Measurements from ENCODE around the gene SKAP1. TPM values are rescaled to one million over a fixed set of nuclear protein-coding genes. Genes with fewer than 3 reads are reported as not detected.
"Not testable (repeated sequence)": the region's sequence is repeated elsewhere in the genome, so short reads cannot be mapped to it uniquely, and the experiment has no call there.

The SKAP1 gene
- total RNA-seq, 5 donors from 2014 or later (not counting 1 experiment from before 2014, with no cell fraction given): 71.5 to 142 (median 80.4) TPM

- H3K9me3 ChIP-seq: no peaks in the 10 kb centered on the region
- WGBS (ENCODE audit: insufficient coverage): 100% methylated on average over 1 of the region's 3 CpGs
- Mint-ChIP-seq H3K4me3 (no peak overlapping the region), H3K9me3 (no peaks in the 10 kb centered on the region), H3K27me3 (no peaks in the 10 kb centered on the region), H3K4me1 (peaks cover 3 to 9% (median 4%) of the 10 kb centered on the region in 3 donors), H3K27ac (peak overlapping the region in 1 of 2 donors; percentile 28), H3K36me3 (peaks cover 61% of the 10 kb centered on the region)
- no peak overlapping the region for H3K4me3 ChIP-seq (ENCODE audit: control insufficient read depth in 1 of 2, extremely low read depth in 1 of 2, low read length in 1 of 2)
- H3K36me3 ChIP-seq (ENCODE audit: control insufficient read depth in 2 of 2, extremely low read depth in 1 of 2, insufficient read depth in 1 of 2, low read length in 1 of 2): peaks cover 12 to 69% of the 10 kb centered on the region in 2 donors
- no peak for ATAC-seq (replicated peaks in 1 of 4)
- no peaks in the 10 kb centered on the region for H3K4me1 ChIP-seq (ENCODE audit: control insufficient read depth in 1 of 2, extremely low read depth in 1 of 2, insufficient read depth in 2 of 2, low read length in 2 of 2)
- no peak overlapping the region for H3K27ac ChIP-seq (ENCODE audit: low read length)
- POLR2A ChIA-PET: no interaction called here
- CTCF ChIA-PET: no interaction called here
- DNase-seq: no peak
- H3K27me3 ChIP-seq (replicated peaks in 1 of 2; ENCODE audit: control insufficient read depth in 2 of 2, extremely low read depth in 1 of 2, insufficient read depth in 2 of 2, low read length in 1 of 2): no peaks in the 10 kb centered on the region
Measured at GRCh38 chr17:48187872-48188608, 242.0 kb downstream of the SKAP1 start.

GRCh38 chr17:48186317-48186716, 243.7 kb downstream of the SKAP1 start:
- H3K4me1 ChIP-seq (ENCODE audit: control insufficient read depth in 1 of 2, extremely low read depth in 1 of 2, insufficient read depth in 2 of 2, low read length in 2 of 2); ATAC-seq (replicated peaks in 1 of 4); H3K27ac Mint-ChIP-seq; DNase-seq; CTCF ChIA-PET; H3K4me3 ChIP-seq (ENCODE audit: control insufficient read depth in 1 of 2, extremely low read depth in 1 of 2, low read length in 1 of 2); H3K27ac ChIP-seq (ENCODE audit: low read length); H3K27me3 ChIP-seq (replicated peaks in 1 of 2; ENCODE audit: control insufficient read depth in 2 of 2, extremely low read depth in 1 of 2, insufficient read depth in 2 of 2, low read length in 1 of 2); H3K27me3 Mint-ChIP-seq; H3K9me3 Mint-ChIP-seq; H3K9me3 ChIP-seq; H3K4me3 Mint-ChIP-seq: not testable (repeated sequence)
- peaks cover 55% of the 10 kb centered on the region for H3K36me3 Mint-ChIP-seq
- H3K4me1 Mint-ChIP-seq: peaks cover 0 to 13% (median 0%) of the 10 kb centered on the region in 3 donors
- H3K36me3 ChIP-seq (ENCODE audit: control insufficient read depth in 2 of 2, extremely low read depth in 1 of 2, insufficient read depth in 1 of 2, low read length in 1 of 2): peaks cover 18 to 77% of the 10 kb centered on the region in 2 donors
- WGBS (ENCODE audit: insufficient coverage): no CpG with 5 or more reads among the region's 5 CpGs
- POLR2A ChIA-PET: interaction anchor here in 1 of 2 donors (0.5 kb wide), 1 partner anchor 71 kb away, joined by 3 read pairs; no protein-coding TSS in a partner anchor

- H3K36me3 ChIP-seq (ENCODE audit: control insufficient read depth in 2 of 2, extremely low read depth in 1 of 2, insufficient read depth in 1 of 2, low read length in 1 of 2): peaks cover 16 to 89% of the 10 kb centered on the region in 2 donors
- H3K4me3 Mint-ChIP-seq: no peak overlapping the region
- H3K27me3 ChIP-seq (replicated peaks in 1 of 2; ENCODE audit: control insufficient read depth in 2 of 2, extremely low read depth in 1 of 2, insufficient read depth in 2 of 2, low read length in 1 of 2): no peaks in the 10 kb centered on the region
- no peak overlapping the region for H3K4me3 ChIP-seq (ENCODE audit: control insufficient read depth in 1 of 2, extremely low read depth in 1 of 2, low read length in 1 of 2)
- H3K27ac ChIP-seq (ENCODE audit: low read length): no peak overlapping the region
- ChIA-PET CTCF (no interaction called here), POLR2A (no interaction called here)
- peaks cover 67% of the 10 kb centered on the region for H3K36me3 Mint-ChIP-seq
- 92% methylated on average over 5 of the region's 6 CpGs for WGBS (ENCODE audit: insufficient coverage)
- H3K27ac Mint-ChIP-seq: no peak overlapping the region
- H3K9me3 ChIP-seq: no peaks in the 10 kb centered on the region
- no peaks in the 10 kb centered on the region for H3K9me3 Mint-ChIP-seq
- peaks cover 0 to 22% (median 0%) of the 10 kb centered on the region in 3 donors for H3K4me1 Mint-ChIP-seq
- no peaks in the 10 kb centered on the region for H3K4me1 ChIP-seq (ENCODE audit: control insufficient read depth in 1 of 2, extremely low read depth in 1 of 2, insufficient read depth in 2 of 2, low read length in 2 of 2)
- DNase-seq (no peak), ATAC-seq (replicated peaks in 1 of 4) (no peak)
- H3K27me3 Mint-ChIP-seq: no peaks in the 10 kb centered on the region
Measured at GRCh38 chr17:48184721-48185120, 245.3 kb downstream of the SKAP1 start.

GRCh38 chr17:48181653-48182052, 248.4 kb downstream of the SKAP1 start:
- H3K4me1 ChIP-seq (ENCODE audit: control insufficient read depth in 1 of 2, extremely low read depth in 1 of 2, insufficient read depth in 2 of 2, low read length in 2 of 2): no peaks in the 10 kb centered on the region
- no peak overlapping the region for H3K27ac ChIP-seq (ENCODE audit: low read length)
- no peak overlapping the region for H3K4me3 ChIP-seq (ENCODE audit: control insufficient read depth in 1 of 2, extremely low read depth in 1 of 2, low read length in 1 of 2)
- Mint-ChIP-seq H3K4me1 (peaks cover 0 to 24% (median 2%) of the 10 kb centered on the region in 3 donors), H3K27me3 (no peaks in the 10 kb centered on the region), H3K9me3 (no peaks in the 10 kb centered on the region), H3K36me3 (peaks cover 70% of the 10 kb centered on the region), H3K27ac (no peak overlapping the region), H3K4me3 (no peak overlapping the region)
- POLR2A ChIA-PET: interaction anchor here in 1 of 2 donors (0.7 kb wide), 1 partner anchor 55 kb away, joined by 3 read pairs; no protein-coding TSS in a partner anchor
- no peaks in the 10 kb centered on the region for H3K9me3 ChIP-seq
- DNase-seq (no peak), ATAC-seq (replicated peaks in 1 of 4) (no peak)
- H3K27me3 ChIP-seq (replicated peaks in 1 of 2; ENCODE audit: control insufficient read depth in 2 of 2, extremely low read depth in 1 of 2, insufficient read depth in 2 of 2, low read length in 1 of 2): no peaks in the 10 kb centered on the region
- CTCF ChIA-PET: no interaction called here
- peaks cover 15 to 91% of the 10 kb centered on the region in 2 donors for H3K36me3 ChIP-seq (ENCODE audit: control insufficient read depth in 2 of 2, extremely low read depth in 1 of 2, insufficient read depth in 1 of 2, low read length in 1 of 2)
- no CpG with 5 or more reads among the region's 1 CpG for WGBS (ENCODE audit: insufficient coverage)

- Histone ChIP-seq H3K4me3 (ENCODE audit: control insufficient read depth in 1 of 2, extremely low read depth in 1 of 2, low read length in 1 of 2) (no peak overlapping the region), H3K27me3 (replicated peaks in 1 of 2; ENCODE audit: control insufficient read depth in 2 of 2, extremely low read depth in 1 of 2, insufficient read depth in 2 of 2, low read length in 1 of 2) (no peaks in the 10 kb centered on the region), H3K4me1 (ENCODE audit: control insufficient read depth in 1 of 2, extremely low read depth in 1 of 2, insufficient read depth in 2 of 2, low read length in 2 of 2) (no peaks in the 10 kb centered on the region), H3K27ac (ENCODE audit: low read length) (no peak overlapping the region), H3K36me3 (ENCODE audit: control insufficient read depth in 2 of 2, extremely low read depth in 1 of 2, insufficient read depth in 1 of 2, low read length in 1 of 2) (peaks cover 15 to 91% of the 10 kb centered on the region in 2 donors), H3K9me3 (no peaks in the 10 kb centered on the region)
- peak overlapping the region in 1 of 2 donors; percentile 44 for H3K27ac Mint-ChIP-seq
- ChIA-PET CTCF (no interaction called here), POLR2A (interaction anchor here in 1 of 2 donors (0.7 kb wide), 1 partner anchor 56 kb away, joined by 3 read pairs; no protein-coding TSS in a partner anchor)
- no peaks in the 10 kb centered on the region for H3K27me3 Mint-ChIP-seq
- ATAC-seq (replicated peaks in 1 of 4) (no peak), DNase-seq (no peak)
- H3K4me3 Mint-ChIP-seq: no peak overlapping the region
- WGBS (ENCODE audit: insufficient coverage): 90% methylated on average over 2 of the region's 7 CpGs
- no peaks in the 10 kb centered on the region for H3K9me3 Mint-ChIP-seq
- peaks cover 1 to 27% (median 2%) of the 10 kb centered on the region in 3 donors for H3K4me1 Mint-ChIP-seq
- peaks cover 67% of the 10 kb centered on the region for H3K36me3 Mint-ChIP-seq
Measured at GRCh38 chr17:48180842-48181629, 249.0 kb downstream of the SKAP1 start.

- Histone ChIP-seq H3K27me3 (replicated peaks in 1 of 2; ENCODE audit: control insufficient read depth in 2 of 2, extremely low read depth in 1 of 2, insufficient read depth in 2 of 2, low read length in 1 of 2) (no peaks in the 10 kb centered on the region), H3K4me3 (ENCODE audit: control insufficient read depth in 1 of 2, extremely low read depth in 1 of 2, low read length in 1 of 2) (no peak overlapping the region), H3K9me3 (no peaks in the 10 kb centered on the region), H3K4me1 (ENCODE audit: control insufficient read depth in 1 of 2, extremely low read depth in 1 of 2, insufficient read depth in 2 of 2, low read length in 2 of 2) (no peaks in the 10 kb centered on the region), H3K36me3 (ENCODE audit: control insufficient read depth in 2 of 2, extremely low read depth in 1 of 2, insufficient read depth in 1 of 2, low read length in 1 of 2) (peaks cover 7 to 84% of the 10 kb centered on the region in 2 donors), H3K27ac (ENCODE audit: low read length) (no peak overlapping the region)
- H3K27ac Mint-ChIP-seq: peak overlapping the region in 1 of 2 donors; percentile 12
- POLR2A ChIA-PET: no interaction called here
- H3K9me3 Mint-ChIP-seq: no peaks in the 10 kb centered on the region
- H3K27me3 Mint-ChIP-seq: no peaks in the 10 kb centered on the region
- H3K36me3 Mint-ChIP-seq: peaks cover 50% of the 10 kb centered on the region
- CTCF ChIA-PET: no interaction called here
- no peak overlapping the region for H3K4me3 Mint-ChIP-seq
- H3K4me1 Mint-ChIP-seq: peaks cover 12 to 37% (median 16%) of the 10 kb centered on the region in 3 donors
- no peak for DNase-seq
- no peak for ATAC-seq (replicated peaks in 1 of 4)
- 51% methylated on average over 2 of the region's 4 CpGs for WGBS (ENCODE audit: insufficient coverage)
Measured at GRCh38 chr17:48179071-48179945, 250.7 kb downstream of the SKAP1 start.

Measured in T-cell (primary cell).